Amniotic epithelial cell (primary cell): ENCODE measurements around the gene MDN1.
A peak's percentile ranks its signal among the peaks of the same experiment; 100 is the strongest.
"Not testable (repeated sequence)": the region's sequence is repeated elsewhere in the genome, so short reads cannot be mapped to it uniquely, and the experiment has no call there.

Experiments used
- DNase-seq: peaks from one replicate; pipeline ENCODE4 v3.0.0-alpha.2; 2010; ENCODE audit warnings: low read depth

MDN1 gene

DNA sequence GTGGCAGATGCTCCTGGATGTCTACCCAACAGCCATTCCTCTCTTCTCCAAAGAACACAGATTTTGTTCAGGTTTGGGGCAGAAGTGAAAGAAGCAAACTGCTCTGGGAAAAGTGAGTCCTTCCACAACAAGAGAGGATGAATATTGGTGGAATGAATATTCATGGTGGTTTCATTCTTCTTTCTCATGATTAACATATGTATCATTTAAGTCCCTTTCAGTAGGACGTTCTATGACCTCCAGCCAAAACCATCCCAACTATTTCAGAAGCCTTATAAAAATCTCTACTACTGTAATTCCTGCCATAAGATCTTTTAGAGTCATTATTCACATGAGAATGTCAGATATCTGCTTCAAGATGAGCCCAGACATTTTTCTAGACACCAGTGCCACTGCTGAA is 44.4 kb downstream of the MDN1 start:
- no peak for DNase-seq

DNA sequence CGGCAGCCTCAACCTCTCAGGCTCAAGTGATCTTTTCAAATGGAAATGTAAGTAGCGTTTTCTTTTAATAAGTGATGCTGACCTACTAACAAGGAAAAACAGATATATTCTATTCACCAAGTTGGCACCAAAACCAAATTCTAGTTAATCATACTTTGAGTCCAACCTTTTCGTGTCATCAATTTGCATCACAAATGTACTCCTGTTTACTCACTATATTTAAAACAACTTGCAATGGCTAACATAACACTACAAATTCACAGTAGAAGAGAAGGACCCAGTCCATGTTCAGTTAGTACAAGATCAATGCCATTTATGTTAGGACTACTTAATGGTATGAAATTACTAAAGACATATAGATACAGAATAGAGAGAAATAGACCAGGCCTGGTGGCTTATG is 50.0 kb downstream of the MDN1 start:
- DNase-seq, result no peak

GRCh38 chr6:89768324-89768723 is 51.3 kb downstream of the MDN1 start:
- DNase-seq, result no peak

DNA sequence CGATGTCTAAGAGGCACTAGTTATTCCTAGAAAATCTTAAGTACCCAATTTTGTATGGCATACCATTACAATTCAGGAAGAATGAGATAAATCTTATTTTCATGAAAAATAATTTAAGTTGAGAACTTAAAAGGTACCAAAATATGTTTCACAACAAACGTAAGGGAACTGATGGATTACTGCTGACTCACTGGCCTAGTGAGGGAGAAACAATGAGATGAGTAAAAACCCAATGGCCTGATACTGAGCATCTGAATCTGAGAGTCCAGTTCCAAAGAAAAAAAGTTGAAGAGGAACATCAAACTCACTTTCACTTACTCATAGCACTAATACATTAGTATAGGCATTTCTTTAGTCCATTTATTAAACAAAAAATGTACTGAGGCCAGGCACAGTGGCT is 56.0 kb downstream of the MDN1 start:
- peak; percentile 71 for DNase-seq

- no peak for DNase-seq
Measured at GRCh38 chr6:89758830-89759229, 60.8 kb downstream of the MDN1 start.

- DNase-seq, result no peak
Measured at GRCh38 chr6:89750338-89750737, 69.3 kb downstream of the MDN1 start.

DNA sequence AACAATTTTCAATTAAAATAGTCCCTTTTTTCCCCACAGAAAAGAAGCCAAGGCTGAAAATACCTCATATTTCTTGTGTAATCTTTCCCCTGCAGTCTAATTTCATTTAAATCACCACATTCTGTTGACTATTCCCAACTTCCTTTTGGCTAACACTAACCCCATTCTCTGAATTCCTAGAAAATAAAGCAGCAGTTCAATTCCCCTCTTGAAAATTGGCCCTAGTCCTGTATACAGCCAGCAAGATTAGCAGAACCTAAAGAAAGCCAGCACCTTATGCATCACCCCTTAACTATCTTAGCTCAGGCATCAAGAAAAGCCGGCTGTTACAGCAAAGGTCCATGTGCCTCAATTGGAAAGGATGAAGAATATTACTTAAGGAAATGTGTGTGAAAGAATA is 69.7 kb downstream of the MDN1 start:
- DNase-seq, result no peak

DNA sequence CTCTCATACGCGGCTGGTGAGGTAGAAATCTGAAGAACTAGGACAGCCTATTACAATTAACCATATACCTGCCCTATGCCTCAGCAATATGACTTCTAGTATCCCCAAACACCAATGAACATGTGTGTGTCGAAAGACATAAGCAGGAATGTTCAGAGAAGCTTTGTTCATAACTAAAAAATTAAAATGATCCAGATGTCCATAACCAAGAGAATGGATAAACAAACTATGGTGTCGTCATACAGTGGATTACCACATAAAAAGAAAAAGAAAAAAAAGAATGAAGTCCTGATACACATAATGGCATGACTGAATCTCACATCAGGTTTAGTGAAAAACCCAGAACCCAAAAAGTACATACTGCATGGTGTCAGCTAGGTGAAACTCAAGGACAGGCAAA is 73.9 kb downstream of the MDN1 start:
- peak; percentile 58 for DNase-seq

GRCh38 chr6:89745096-89745495 is 74.5 kb downstream of the MDN1 start:
- DNase-seq, result no peak

DNA sequence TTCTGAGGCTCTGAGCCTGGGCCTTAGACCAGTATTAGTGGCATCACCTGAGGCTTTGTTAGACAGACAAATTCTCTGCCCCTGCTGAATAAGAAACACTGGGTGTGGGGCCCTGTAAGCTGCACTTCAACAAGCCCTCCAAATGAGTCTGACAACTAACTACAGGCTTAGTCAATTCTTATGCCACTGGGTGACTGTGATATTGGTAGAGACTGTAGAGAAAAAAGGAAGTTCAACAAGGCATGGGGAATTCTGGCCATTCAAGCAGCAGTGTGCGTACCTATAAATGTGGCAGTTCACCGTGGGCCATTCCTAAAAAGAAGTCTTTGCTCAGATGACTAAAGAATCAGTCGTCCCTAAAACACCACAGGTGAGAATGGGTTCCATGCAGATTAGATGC is 82.7 kb downstream of the MDN1 start:
- DNase-seq, result no peak

DNA sequence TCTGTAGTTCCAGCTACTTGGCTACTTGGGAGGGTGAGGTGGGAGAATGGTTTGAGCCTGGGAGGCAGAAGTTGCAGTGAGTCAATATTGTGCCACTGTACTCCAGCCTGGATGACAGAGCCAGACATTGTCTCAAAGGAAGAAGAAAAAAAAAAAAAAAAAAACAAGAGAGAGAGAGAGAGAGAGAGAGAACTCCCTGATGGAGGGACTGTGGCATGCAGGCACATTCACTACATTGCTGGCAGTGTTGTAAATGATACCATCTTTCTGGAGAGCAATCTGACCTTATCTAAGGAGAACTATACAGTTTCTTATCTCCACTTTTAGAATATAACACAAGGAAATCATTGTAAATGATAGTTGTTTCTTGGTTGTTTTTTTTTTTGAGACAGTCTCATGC is 85.1 kb downstream of the MDN1 start:
- peak; percentile 39 for DNase-seq

GRCh38 chr6:89731924-89732567 is 87.5 kb downstream of the MDN1 start:
- DNase-seq, result no peak

DNA sequence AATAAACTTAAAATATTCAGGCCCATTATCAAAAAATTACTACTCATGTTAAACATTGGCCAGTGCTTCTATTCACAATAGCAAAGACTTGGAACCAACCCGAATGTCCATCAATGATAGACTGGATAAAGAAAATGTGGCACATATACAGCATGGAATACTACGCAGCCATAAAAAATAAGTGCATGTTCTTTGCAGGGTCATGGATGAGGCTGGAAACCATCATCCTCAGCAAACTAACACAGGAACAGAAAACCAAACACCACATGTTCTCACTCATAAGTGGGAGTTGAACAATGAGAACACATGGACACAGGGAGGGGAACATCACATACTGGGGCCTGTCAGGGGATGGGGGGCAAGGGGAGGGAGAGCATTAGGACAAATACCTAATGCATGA is 88.3 kb downstream of the MDN1 start:
- DNase-seq, result not testable (repeated sequence)

DNA sequence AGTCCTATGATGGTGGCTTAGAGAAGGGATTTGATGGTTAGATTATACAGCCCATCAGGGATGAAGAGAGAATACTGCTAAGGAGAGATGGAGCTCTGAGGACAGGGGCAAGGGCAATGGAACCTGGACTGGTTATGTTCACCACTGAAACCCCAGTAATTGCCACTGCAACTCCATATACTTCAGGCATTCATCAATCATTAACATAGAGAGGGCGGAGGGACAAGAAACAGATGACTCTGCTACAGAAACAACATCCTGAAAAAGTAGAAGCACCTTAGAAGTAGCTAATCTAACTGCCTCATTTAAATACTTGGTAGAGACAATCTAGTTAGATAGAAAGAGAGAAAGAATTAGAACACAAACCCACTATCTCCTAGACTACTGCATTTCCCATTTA is 89.8 kb downstream of the MDN1 start:
- DNase-seq, result no peak

GRCh38 chr6:89727501-89727900 is 92.1 kb downstream of the MDN1 start:
- DNase-seq, result no peak

DNA sequence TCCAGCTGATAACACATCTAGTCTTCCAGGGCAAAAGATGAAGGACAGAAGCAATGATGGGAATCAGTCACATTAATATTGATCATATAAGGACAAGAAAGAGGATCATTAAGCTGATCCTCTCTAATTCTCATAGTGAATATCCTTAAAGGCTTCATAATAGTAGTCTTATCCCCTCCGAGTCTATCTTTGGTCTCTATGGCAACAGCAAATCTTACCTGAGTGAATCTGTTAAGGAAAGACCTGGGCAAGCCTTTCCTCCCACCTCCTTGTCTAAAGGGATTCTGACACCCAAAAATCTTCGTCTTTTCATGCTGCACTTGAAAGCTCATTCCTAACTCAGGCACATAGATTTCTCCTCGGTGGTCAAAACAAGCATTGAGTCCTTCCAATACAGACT is 94.6 kb downstream of the MDN1 start:
- no peak for DNase-seq

GRCh38 chr6:89723046-89723445 is 96.5 kb downstream of the MDN1 start:
- peak; percentile 55 for DNase-seq

DNA sequence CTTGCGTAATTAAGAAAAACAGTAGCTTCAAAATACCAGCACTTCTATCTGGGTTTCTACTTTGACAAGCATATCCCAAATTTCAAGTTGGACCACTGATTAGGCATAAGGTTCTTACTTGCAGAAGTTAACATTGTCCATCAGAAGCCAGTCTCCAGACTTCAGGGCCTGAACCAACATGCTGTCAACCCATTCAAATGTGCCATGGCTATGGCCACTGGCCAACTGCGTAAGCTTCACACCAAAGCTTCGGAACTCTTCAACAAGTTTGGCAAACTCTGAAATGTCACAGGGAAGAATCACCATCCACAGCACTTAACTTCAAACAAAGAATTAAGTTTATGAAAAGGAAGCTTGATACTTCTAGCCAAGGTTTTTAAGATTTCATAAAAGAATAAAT is 103.1 kb downstream of the MDN1 start:
- no peak for DNase-seq

- no peak for DNase-seq
Measured at GRCh38 chr6:89711801-89712200, 107.8 kb downstream of the MDN1 start.

- DNase-seq, result no peak
Measured at GRCh38 chr6:89708316-89708715, 111.3 kb downstream of the MDN1 start.

DNA sequence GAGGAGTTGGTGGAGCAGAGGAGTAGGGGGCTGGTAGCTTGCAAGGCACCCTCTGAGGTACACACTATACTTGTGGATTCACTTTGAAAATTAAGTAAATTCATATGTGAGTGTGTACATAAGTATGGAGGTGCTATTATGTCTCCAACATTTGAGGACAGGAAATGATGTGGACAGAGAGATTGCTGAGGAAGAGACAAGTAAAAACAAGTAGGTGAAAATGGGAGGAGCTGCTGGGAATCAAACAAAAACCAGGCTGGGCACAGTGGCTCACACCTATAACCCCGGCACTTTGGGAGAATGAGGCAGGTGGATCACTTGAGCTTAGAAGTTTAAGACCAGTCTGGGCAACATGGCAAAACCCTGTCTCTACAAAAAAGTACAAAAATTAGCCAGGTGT is 111.8 kb downstream of the MDN1 start:
- DNase-seq, result no peak

GRCh38 chr6:89706121-89706520 is 113.5 kb downstream of the MDN1 start:
- no peak for DNase-seq

- no peak for DNase-seq
Measured at GRCh38 chr6:89703292-89703691, 116.3 kb downstream of the MDN1 start.

DNA sequence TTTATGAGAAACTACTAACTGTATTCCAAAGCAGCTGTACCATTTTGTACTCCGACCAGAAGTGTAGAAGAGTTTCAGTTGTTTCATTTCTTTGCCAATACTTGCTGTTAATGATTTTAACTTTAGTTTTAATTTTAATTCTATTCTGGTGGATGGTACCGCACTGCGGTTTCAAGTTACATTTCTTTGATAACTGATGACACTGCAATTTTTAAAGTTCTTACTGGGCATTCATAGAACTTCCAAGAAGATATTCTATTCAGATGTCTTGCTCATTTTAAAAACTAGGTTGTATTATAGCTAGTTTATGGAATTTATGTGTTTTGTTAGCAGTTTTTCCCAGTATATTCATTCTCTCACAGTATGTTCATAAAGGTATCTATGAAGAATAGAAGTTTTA is 117.2 kb downstream of the MDN1 start:
- DNase-seq, result no peak

- DNase-seq, result no peak
Measured at GRCh38 chr6:89695667-89696066, 123.9 kb downstream of the MDN1 start.
